GM13976 (cell line): ENCODE data around the gene HSP90AA1.
"Not testable (repeated sequence)": the region's sequence is repeated elsewhere in the genome, so short reads cannot be mapped to it uniquely, and the experiment has no call there.

Experiments used
- DNase-seq: peaks from one replicate; pipeline ENCODE4 v3.0.0; 2012; ENCODE audit warnings: low spot score
- CTCF ChIP-seq: IDR thresholded peaks from 2 replicates; pipeline ENCODE4 v1.5.1; 2012; ENCODE audit warnings: borderline replicate concordance, mild to moderate bottlenecking; ENCODE audit not compliant: insufficient read depth; ENCODE audit errors: extremely low read depth, missing control alignments, control extremely low read depth
- in situ Hi-C: fragments of 300-500 bp; cut with MboI; formaldehyde crosslinking; loops from one replicate; pipeline ENCODE4 v1.12.0; 2022; ENCODE audit warnings: low sequenced_read_pairs, mixed read lengths, inconsistent platforms; ENCODE audit not compliant: unreplicated experiment

The HSP90AA1 gene

GRCh38 chr14:102079700-102079979 lies 7.2 kb downstream of the HSP90AA1 start:
- no peak for TF ChIP-seq CTCF
- DNase-seq: no peak
- in situ Hi-C loops: no loop called here

- TF ChIP-seq CTCF: no peak
- in situ Hi-C loops: no loop called here
These were observed 7.8 kb downstream of the HSP90AA1 start for GRCh38 chr14:102078831-102079699.

GRCh38 chr14:102078361-102078791 lies 8.5 kb downstream of the HSP90AA1 start:
- in situ Hi-C loops, DNase-seq: not testable (repeated sequence)

More at GRCh38 chr14:102078831-102079699, 7.8 kb downstream of the HSP90AA1 start:
- DNase-seq: no peak

- in situ Hi-C loops: no loop called here
- DNase-seq: no peak
- TF ChIP-seq CTCF: no peak
These were observed 9.5 kb downstream of the HSP90AA1 start for GRCh38 chr14:102077382-102077709.

GRCh38 chr14:102075155-102075554 lies 11.7 kb downstream of the HSP90AA1 start:
- in situ Hi-C loops: no loop called here
- no peak for TF ChIP-seq CTCF
- no peak for DNase-seq

- DNase-seq: no peak
- no peak for TF ChIP-seq CTCF
- in situ Hi-C loops: no loop called here
These were observed 12.4 kb downstream of the HSP90AA1 start for GRCh38 chr14:102074415-102074964.

- no peak for TF ChIP-seq CTCF
- in situ Hi-C loops: no loop called here
- no peak for DNase-seq
These were observed 15.4 kb downstream of the HSP90AA1 start for GRCh38 chr14:102071283-102071998.
